Caco-2 (cell line): ENCODE results near the gene SPTBN1. TPM values are rescaled to one million over a fixed set of nuclear protein-coding genes. Genes with fewer than 3 reads are reported as not detected.

Source experiments
- BruUV-seq: library from RNA; stranded (reverse); fragments of 400-500 nt; replicated peaks from 2 replicates; lab custom pipeline; 2021; lab: Mats Ljungman, UMichigan
- CTCF ChIA-PET: fragments of 300-600 bp; sonication (Branson Sonifier 250); formaldehyde crosslinking; loops from one replicate; lab custom pipeline; 2022; ENCODE audit warnings: antibody characterized with exemption; lab: Charles Lee
- POLR2A ChIA-PET: fragments of 300-600 bp; sonication (Branson Sonifier 250); formaldehyde crosslinking; loops from one replicate; lab custom pipeline; 2022; ENCODE audit warnings: antibody characterized with exemption; lab: Charles Lee
- DNase-seq, 2 experiments: peaks; one replicate each; pipeline versions ENCODE4 v3.0.0 to v3.0.0-alpha.2; 2020 to 2022
- H3K27me3 ChIP-seq: replicated peaks from 2 replicates; pipeline ENCODE4 v1.6.0; 2011; ENCODE audit warnings: low read length; ENCODE audit not compliant: control insufficient read depth, insufficient read depth
- H3K36me3 ChIP-seq: 2 replicates; pipeline ENCODE4 v1.5.1; 2011; ENCODE audit warnings: low read length; ENCODE audit not compliant: control insufficient read depth, insufficient read depth
- H3K4me1 ChIP-seq: fragments of 250-450 bp; sonication (Bioruptor Pico); 2 replicates; pipeline ENCODE4 v1.5.1; 2020; ENCODE audit warnings: mild to moderate bottlenecking
- H3K4me3 ChIP-seq: 2 replicates; pipeline ENCODE4 v1.5.1; 2011; ENCODE audit warnings: low read depth, mild to moderate bottlenecking, control low read depth, low read length
- H3K9me3 ChIP-seq: fragments of 250-450 bp; sonication (Bioruptor Pico); 2 replicates; pipeline ENCODE4 v1.5.1; 2020; ENCODE audit warnings: mild to moderate bottlenecking, moderate library complexity
- H3K27ac Mint-ChIP-seq: one replicate; pipeline ENCODE4 v1.8.0; 2022; ENCODE audit warnings: mixed read lengths; ENCODE audit not compliant: unreplicated experiment
- H3K27me3 Mint-ChIP-seq: one replicate; pipeline ENCODE4 v1.8.0; 2022; ENCODE audit warnings: mixed read lengths; ENCODE audit not compliant: insufficient read depth, unreplicated experiment
- H3K36me3 Mint-ChIP-seq: one replicate; pipeline ENCODE4 v1.8.0; 2022; ENCODE audit warnings: mild to moderate bottlenecking, mixed read lengths; ENCODE audit not compliant: insufficient read depth, unreplicated experiment
- H3K4me1 Mint-ChIP-seq: one replicate; pipeline ENCODE4 v1.8.0; 2022; ENCODE audit warnings: low read depth, mixed read lengths; ENCODE audit not compliant: unreplicated experiment
- H3K4me3 Mint-ChIP-seq: one replicate; pipeline ENCODE4 v1.8.0; 2022; ENCODE audit warnings: mild to moderate bottlenecking, moderate library complexity, mixed read lengths; ENCODE audit not compliant: unreplicated experiment
- H3K9me3 Mint-ChIP-seq: one replicate; pipeline ENCODE4 v1.8.0; 2022; ENCODE audit warnings: mixed read lengths; ENCODE audit not compliant: unreplicated experiment
- CTCF ChIP-seq, 2 experiments: fragments of 200-600 bp in 1 of 2; IDR thresholded peaks; 1 replicate in 1 of 2; 2 replicates in 1 of 2; pipeline versions ENCODE4 v1.5.1 to v1.8.0; 2011 to 2022; ENCODE audit warnings: antibody characterized with exemption in 1 of 2, control low read depth in 1 of 2, inconsistent platforms in 1 of 2, low read depth in 1 of 2, low read length in 1 of 2, mild to moderate bottlenecking in 1 of 2, moderate library complexity in 1 of 2; ENCODE audit not compliant: insufficient read depth in 1 of 2, severe bottlenecking in 1 of 2, unreplicated experiment in 1 of 2
- intact Hi-C: fragments of 100-400 bp; cut with micrococcal nuclease; formaldehyde crosslinking; loops from one replicate; pipeline ENCODE4 v1.10.0; 2022; ENCODE audit not compliant: unreplicated experiment
- total RNA-seq: library from RNA; stranded (reverse); gene quantifications from 2 replicates; pipeline ENCODE4 v1.2.3, GENCODE V29; 2022

SPTBN1 gene
- total RNA-seq, 1 experiment from 2014 or later = 361 TPM

DNA sequence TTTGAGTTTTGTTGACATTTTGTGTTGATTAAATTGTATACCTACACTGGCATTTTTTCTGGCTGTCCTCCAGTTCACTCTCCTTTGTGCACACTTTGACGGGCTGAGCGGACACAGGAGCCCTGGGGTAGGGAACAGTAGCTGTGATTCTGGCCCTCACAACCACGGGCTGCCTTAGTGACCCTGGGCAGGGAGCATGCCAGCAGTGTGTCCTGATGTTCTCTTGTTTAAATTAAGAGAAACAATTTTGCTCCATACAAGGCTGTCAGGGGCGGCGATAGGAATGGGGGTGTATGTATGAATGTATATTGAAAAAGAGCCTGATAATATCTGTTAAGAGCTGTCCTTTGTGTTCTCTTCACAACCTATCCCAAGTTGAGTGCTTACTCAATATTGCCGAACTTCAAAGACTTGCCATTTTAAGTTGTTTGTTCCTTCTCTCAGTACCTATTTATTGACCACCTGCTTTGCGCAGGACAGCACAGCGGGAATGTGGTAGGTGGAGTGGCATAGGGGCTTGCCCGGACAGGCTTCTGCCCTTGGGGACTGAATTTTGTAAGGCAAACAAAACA, 163.6 kb downstream of the SPTBN1 start:
- Mint-ChIP-seq H3K27ac (peak overlapping the region; percentile 8), H3K9me3 (no peaks in the 10 kb centered on the region), H3K4me1 (peaks cover 15% of the 10 kb centered on the region), H3K27me3 (no peaks in the 10 kb centered on the region), H3K36me3 (peaks cover 98% of the 10 kb centered on the region), H3K4me3 (no peak overlapping the region)
- Histone ChIP-seq H3K4me1 (no peaks in the 10 kb centered on the region), H3K9me3 (no peaks in the 10 kb centered on the region), H3K4me3 (no peak overlapping the region), H3K27me3 (no peaks in the 10 kb centered on the region), H3K36me3 (peaks cover 13% of the 10 kb centered on the region)
- no peak for DNase-seq
- ChIA-PET POLR2A (no interaction called here), CTCF (no interaction called here)
- TF ChIP-seq CTCF (IDR thresholded peaks at IDR 0.05; ENCODE audit: insufficient read depth in 1 of 2, low read depth in 1 of 2, low read length in 1 of 2, severe bottlenecking in 1 of 2, unreplicated experiment in 1 of 2) = no peak
- BruUV-seq = no TSS peak
- intact Hi-C loops = no loop called here

DNA sequence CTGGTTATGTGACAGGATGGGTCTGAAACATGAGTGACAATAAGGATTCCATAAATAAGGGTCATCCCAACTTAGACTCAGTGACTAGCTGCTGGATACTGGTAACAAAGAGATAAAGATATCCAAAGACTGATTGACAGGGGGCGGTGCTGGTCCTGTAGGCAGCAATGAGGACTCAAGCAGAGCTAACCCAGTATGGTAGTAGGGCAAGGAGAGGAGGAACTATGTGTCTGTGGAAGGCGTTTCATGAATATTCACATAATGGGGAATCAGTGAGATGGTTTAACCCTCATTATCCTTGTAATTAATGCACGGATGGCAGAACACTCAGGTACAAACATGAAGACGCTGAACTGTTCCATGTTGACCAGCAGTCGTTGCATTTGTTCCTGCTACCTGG, 164.8 kb downstream of the SPTBN1 start:
- POLR2A ChIA-PET = no interaction called here
- peaks cover 99% of the 10 kb centered on the region for H3K36me3 Mint-ChIP-seq
- DNase-seq = no peak
- H3K27ac Mint-ChIP-seq = no peak overlapping the region
- Histone ChIP-seq H3K36me3 (peaks cover 11% of the 10 kb centered on the region), H3K4me1 (no peaks in the 10 kb centered on the region), H3K4me3 (no peak overlapping the region), H3K27me3 (no peaks in the 10 kb centered on the region), H3K9me3 (no peaks in the 10 kb centered on the region)
- intact Hi-C loops = no loop called here
- CTCF ChIA-PET = no interaction called here
- H3K9me3 Mint-ChIP-seq = no peaks in the 10 kb centered on the region
- no peak for TF ChIP-seq CTCF (IDR thresholded peaks at IDR 0.05; ENCODE audit: insufficient read depth in 1 of 2, low read depth in 1 of 2, low read length in 1 of 2, severe bottlenecking in 1 of 2, unreplicated experiment in 1 of 2)
- BruUV-seq = no TSS peak
- no peak overlapping the region for H3K4me3 Mint-ChIP-seq
- no peaks in the 10 kb centered on the region for H3K27me3 Mint-ChIP-seq
- H3K4me1 Mint-ChIP-seq = peaks cover 15% of the 10 kb centered on the region

GRCh38 chr2:54624591-54625071, 168.5 kb downstream of the SPTBN1 start:
- ChIA-PET POLR2A (no interaction called here), CTCF (interaction anchor here (0.9 kb wide), 1 partner anchor 41 kb away, joined by 4 read pairs; no protein-coding TSS in a partner anchor)
- DNase-seq = no peak
- H3K9me3 Mint-ChIP-seq = no peaks in the 10 kb centered on the region
- no peaks in the 10 kb centered on the region for H3K27me3 Mint-ChIP-seq
- intact Hi-C loops = no loop called here
- H3K4me3 Mint-ChIP-seq = no peak overlapping the region
- TF ChIP-seq CTCF (IDR thresholded peaks at IDR 0.05; ENCODE audit: insufficient read depth in 1 of 2, low read depth in 1 of 2, low read length in 1 of 2, severe bottlenecking in 1 of 2, unreplicated experiment in 1 of 2) = no peak
- no TSS peak for BruUV-seq
- Histone ChIP-seq H3K27me3 (no peaks in the 10 kb centered on the region), H3K9me3 (no peaks in the 10 kb centered on the region), H3K36me3 (peaks cover 16% of the 10 kb centered on the region), H3K4me1 (peaks cover 4% of the 10 kb centered on the region), H3K4me3 (no peak overlapping the region)
- peaks cover 23% of the 10 kb centered on the region for H3K4me1 Mint-ChIP-seq
- peaks cover 100% of the 10 kb centered on the region for H3K36me3 Mint-ChIP-seq
- no peak overlapping the region for H3K27ac Mint-ChIP-seq
